ENCODE measurements around the gene NANS. TPM values are rescaled to one million over a fixed set of nuclear protein-coding genes. Genes with fewer than 3 reads are reported as not detected.

The NANS gene
- total RNA-seq, 2 experiments from 2014 or later, result 56.9 to 63.7 TPM

- ChIA-PET CTCF (ENCODE audit: unreplicated experiment) (no interaction called here), POLR2A (no interaction called here)
- Histone ChIP-seq H3K79me2 (ENCODE audit: insufficient read depth, low read depth, low read length) (peaks cover 14% of the 10 kb centered on the region; the same call in 1 of the 2 replicates), H3K9me3 (ENCODE audit: low read length) (no peaks in the 10 kb centered on the region), H3K4me1 (ENCODE audit: insufficient read depth, low read length, poor library complexity, severe bottlenecking) (peaks cover 6% of the 10 kb centered on the region), H3K9me2 (ENCODE audit: insufficient read depth, low read length) (no peaks in the 10 kb centered on the region), H3K4me2 (ENCODE audit: low read length) (no peak overlapping the region), H2AFZ (ENCODE audit: low read length) (no peak overlapping the region), H4K20me1 (ENCODE audit: insufficient read depth, low read length) (no peaks in the 10 kb centered on the region), H3K36me3 (ENCODE audit: insufficient read depth, low read length) (peaks cover 63% of the 10 kb centered on the region), H3K27ac (ENCODE audit: low read depth, low read length, poor library complexity, severe bottlenecking) (no peak overlapping the region), H3K4me3 (ENCODE audit: low read depth, low read length, poor library complexity, severe bottlenecking) (no peak overlapping the region)
- intact Hi-C loops (cut with micrococcal nuclease; ENCODE audit: unreplicated experiment), result no loop called here
- no TSS peak for BruUV-seq (replicated peaks)
- TF ChIP-seq, protein P1, sequence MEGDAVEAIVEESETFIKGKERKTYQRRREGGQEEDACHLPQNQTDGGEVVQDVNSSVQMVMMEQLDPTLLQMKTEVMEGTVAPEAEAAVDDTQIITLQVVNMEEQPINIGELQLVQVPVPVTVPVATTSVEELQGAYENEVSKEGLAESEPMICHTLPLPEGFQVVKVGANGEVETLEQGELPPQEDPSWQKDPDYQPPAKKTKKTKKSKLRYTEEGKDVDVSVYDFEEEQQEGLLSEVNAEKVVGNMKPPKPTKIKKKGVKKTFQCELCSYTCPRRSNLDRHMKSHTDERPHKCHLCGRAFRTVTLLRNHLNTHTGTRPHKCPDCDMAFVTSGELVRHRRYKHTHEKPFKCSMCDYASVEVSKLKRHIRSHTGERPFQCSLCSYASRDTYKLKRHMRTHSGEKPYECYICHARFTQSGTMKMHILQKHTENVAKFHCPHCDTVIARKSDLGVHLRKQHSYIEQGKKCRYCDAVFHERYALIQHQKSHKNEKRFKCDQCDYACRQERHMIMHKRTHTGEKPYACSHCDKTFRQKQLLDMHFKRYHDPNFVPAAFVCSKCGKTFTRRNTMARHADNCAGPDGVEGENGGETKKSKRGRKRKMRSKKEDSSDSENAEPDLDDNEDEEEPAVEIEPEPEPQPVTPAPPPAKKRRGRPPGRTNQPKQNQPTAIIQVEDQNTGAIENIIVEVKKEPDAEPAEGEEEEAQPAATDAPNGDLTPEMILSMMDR (conservative IDR thresholded peaks at IDR 0.05; ENCODE audit: low read length), result no peak
- TF ChIP-seq EZH2phosphoT487 (IDR thresholded peaks at IDR 0.05; ENCODE audit: borderline replicate concordance, low read depth, low read length), result no peak
- DNase-seq (ENCODE audit: low spot score), result no peak
These were observed 5.6 kb downstream of the NANS start for GRCh38 chr9:98062161-98062560.

DNA sequence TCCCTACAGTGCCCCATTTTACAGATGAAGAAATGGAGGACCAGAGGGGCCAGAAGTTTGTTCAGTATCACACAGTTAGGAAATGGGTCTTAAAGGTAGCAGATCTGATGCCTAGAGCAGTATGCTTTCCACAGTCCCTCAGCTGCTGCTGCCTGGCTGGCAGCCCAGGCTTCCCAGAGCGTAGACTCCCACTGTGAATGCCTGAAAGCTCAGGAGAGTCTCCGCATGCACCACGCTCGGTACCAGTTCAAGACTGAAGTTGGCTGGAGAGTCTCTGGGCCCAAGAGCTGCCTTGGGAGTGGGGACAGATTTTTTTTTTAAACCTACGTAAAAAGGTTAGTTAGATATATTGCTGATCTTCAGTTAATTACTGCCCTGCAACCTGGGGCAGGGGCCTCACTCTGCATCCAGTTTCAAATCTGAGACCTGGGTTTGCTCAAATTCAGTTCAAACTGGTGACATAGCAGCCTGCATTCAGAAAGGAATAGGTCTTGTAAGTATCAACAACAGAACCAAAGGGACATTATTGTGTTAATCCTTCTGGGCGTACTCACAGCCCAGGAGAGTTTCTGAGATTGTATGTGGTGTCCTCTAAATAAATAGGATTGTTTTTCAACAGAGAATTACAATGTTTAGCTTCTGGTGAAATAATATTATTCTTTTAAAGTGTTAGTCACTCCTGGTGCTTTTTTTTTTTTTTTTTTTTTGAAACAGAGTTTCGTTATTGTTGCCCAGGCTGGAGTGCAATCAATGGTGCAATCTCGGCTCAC, 8.3 kb downstream of the NANS start:
- H3K9me2 ChIP-seq (ENCODE audit: insufficient read depth, low read length), result no peaks in the 10 kb centered on the region
- CTCF ChIA-PET (ENCODE audit: unreplicated experiment), result no interaction called here
- H3K27ac ChIP-seq (ENCODE audit: low read depth, low read length, poor library complexity, severe bottlenecking), result no peak overlapping the region
- POLR2A ChIA-PET, result interaction anchor here (0.6 to 1.0 kb wide), 5 partner anchors 9 to 155 kb away, joined by 3 to 6 read pairs (median 4); partner anchors contain the start of gene NANS
- H3K4me2 ChIP-seq (ENCODE audit: low read length), result no peak overlapping the region
- no peaks in the 10 kb centered on the region for H4K20me1 ChIP-seq (ENCODE audit: insufficient read depth, low read length)
- H3K36me3 ChIP-seq (ENCODE audit: insufficient read depth, low read length), result peaks cover 80% of the 10 kb centered on the region
- TF ChIP-seq EZH2phosphoT487 (IDR thresholded peaks at IDR 0.05; ENCODE audit: borderline replicate concordance, low read depth, low read length), result no peak
- TF ChIP-seq, protein P1 (conservative IDR thresholded peaks at IDR 0.05; ENCODE audit: low read length), result no peak
- no peak overlapping the region for H2AFZ ChIP-seq (ENCODE audit: low read length)
- no peaks in the 10 kb centered on the region for H3K9me3 ChIP-seq (ENCODE audit: low read length)
- BruUV-seq (replicated peaks), result no TSS peak
- no peak for DNase-seq (ENCODE audit: low spot score)
- no peaks in the 10 kb centered on the region for H3K79me2 ChIP-seq (ENCODE audit: insufficient read depth, low read depth, low read length)
- H3K4me3 ChIP-seq (ENCODE audit: low read depth, low read length, poor library complexity, severe bottlenecking), result no peak overlapping the region
- no peaks in the 10 kb centered on the region for H3K4me1 ChIP-seq (ENCODE audit: insufficient read depth, low read length, poor library complexity, severe bottlenecking)
- intact Hi-C loops (cut with micrococcal nuclease; ENCODE audit: unreplicated experiment), result no loop called here

DNA sequence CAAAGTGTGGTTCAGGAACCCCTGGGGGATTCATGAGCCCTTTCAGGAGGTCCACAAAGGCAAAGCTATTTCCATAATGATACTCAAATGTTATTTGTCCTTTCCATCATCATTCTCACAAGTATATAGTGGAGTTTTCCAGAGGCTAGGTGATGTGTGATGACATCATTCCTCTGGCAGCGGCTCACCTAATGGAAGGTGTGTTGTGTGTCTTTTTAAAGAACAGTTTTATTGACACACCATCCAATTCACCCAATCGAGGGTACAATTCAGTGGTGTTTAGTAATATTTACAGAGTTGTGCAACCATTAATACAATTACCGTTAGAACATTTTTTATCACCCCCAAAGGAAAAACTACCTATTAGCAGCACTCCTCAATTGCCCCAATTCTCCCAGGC, 9.7 kb downstream of the NANS start:
- no peaks in the 10 kb centered on the region for H3K79me2 ChIP-seq (ENCODE audit: insufficient read depth, low read depth, low read length)
- H3K36me3 ChIP-seq (ENCODE audit: insufficient read depth, low read length), result peaks cover 67% of the 10 kb centered on the region
- no peak overlapping the region for H2AFZ ChIP-seq (ENCODE audit: low read length)
- DNase-seq (ENCODE audit: low spot score), result no peak
- no peaks in the 10 kb centered on the region for H3K9me2 ChIP-seq (ENCODE audit: insufficient read depth, low read length)
- POLR2A ChIA-PET, result interaction anchor here (0.7 kb wide), 1 partner anchor 49 kb away, joined by 4 read pairs; no protein-coding TSS in a partner anchor
- CTCF ChIA-PET (ENCODE audit: unreplicated experiment), result interaction anchor here (0.7 kb wide), 1 partner anchor 249 kb away, joined by 5 read pairs; no protein-coding TSS in a partner anchor
- H3K4me2 ChIP-seq (ENCODE audit: low read length), result no peak overlapping the region
- no peaks in the 10 kb centered on the region for H3K4me1 ChIP-seq (ENCODE audit: insufficient read depth, low read length, poor library complexity, severe bottlenecking)
- TF ChIP-seq, protein P1 (conservative IDR thresholded peaks at IDR 0.05; ENCODE audit: low read length), result no peak
- no peak for TF ChIP-seq EZH2phosphoT487 (IDR thresholded peaks at IDR 0.05; ENCODE audit: borderline replicate concordance, low read depth, low read length)
- no peaks in the 10 kb centered on the region for H4K20me1 ChIP-seq (ENCODE audit: insufficient read depth, low read length)
- no peak overlapping the region for H3K4me3 ChIP-seq (ENCODE audit: low read depth, low read length, poor library complexity, severe bottlenecking)
- intact Hi-C loops (cut with micrococcal nuclease; ENCODE audit: unreplicated experiment), result no loop called here
- H3K9me3 ChIP-seq (ENCODE audit: low read length), result no peaks in the 10 kb centered on the region
- H3K27ac ChIP-seq (ENCODE audit: low read depth, low read length, poor library complexity, severe bottlenecking), result no peak overlapping the region
- TSS peak; percentile 30 for BruUV-seq (replicated peaks)
